GM23338 (cell line): ENCODE results near the gene SLC45A1. TPM values are rescaled to one million over a fixed set of nuclear protein-coding genes. Genes with fewer than 3 reads are reported as not detected.

ENCODE experiments used
- ATAC-seq: fragments of 200-7000 bp; cut with Tn5 transposase; 3 replicates; pipeline ENCODE4 v1.9.1; 2020
- DNase-seq: peaks from one replicate; pipeline ENCODE4 v3.0.0-alpha.2; 2015; ENCODE audit warnings: low spot score
- H2AFZ ChIP-seq: fragments of 200-600 bp; sonication (generic); 2 replicates; pipeline ENCODE4 v1.8.0; 2016; ENCODE audit warnings: antibody characterized with exemption, mild to moderate bottlenecking, moderate library complexity
- H3F3A ChIP-seq: fragments of 200-600 bp; sonication (generic); replicated peaks from 2 replicates; pipeline ENCODE4 v1.8.0; 2017; ENCODE audit warnings: antibody characterized with exemption, mixed run types, low read depth
- H3K27ac ChIP-seq: fragments of 200-600 bp; sonication (generic); 2 replicates; pipeline ENCODE4 v1.6.1; 2016; ENCODE audit warnings: low read depth
- H3K27me3 ChIP-seq: fragments of 200-600 bp; sonication (generic); 2 replicates; pipeline ENCODE4 v1.8.0; 2016; ENCODE audit warnings: mild to moderate bottlenecking, mixed run types, moderate library complexity; ENCODE audit not compliant: insufficient read depth
- H3K36me3 ChIP-seq: fragments of 200-600 bp; sonication (generic); 2 replicates; pipeline ENCODE4 v1.8.0; 2016; ENCODE audit warnings: mild to moderate bottlenecking; ENCODE audit not compliant: insufficient read depth
- H3K4me1 ChIP-seq: fragments of 200-600 bp; sonication (generic); 2 replicates; pipeline ENCODE4 v1.8.0; 2016; ENCODE audit warnings: mild to moderate bottlenecking, moderate library complexity; ENCODE audit not compliant: insufficient read depth
- H3K4me2 ChIP-seq: fragments of 200-600 bp; sonication (generic); 2 replicates; pipeline ENCODE4 v1.7.1; 2017; ENCODE audit warnings: mixed run types
- H3K4me3 ChIP-seq: fragments of 200-600 bp; sonication (generic); 2 replicates; pipeline ENCODE4 v1.6.1; 2016; ENCODE audit warnings: mixed run types
- H3K79me2 ChIP-seq: fragments of 200-600 bp; sonication (generic); replicated peaks from 2 replicates; pipeline ENCODE4 v1.8.0; 2017; ENCODE audit warnings: mild to moderate bottlenecking; ENCODE audit not compliant: insufficient read depth
- H3K9me2 ChIP-seq: fragments of 200-600 bp; sonication (generic); 2 replicates; pipeline ENCODE4 v1.8.0; 2017; ENCODE audit not compliant: insufficient read depth
- H4K20me1 ChIP-seq: fragments of 200-600 bp; sonication (generic); replicated peaks from 2 replicates; pipeline ENCODE4 v1.8.0; 2017; ENCODE audit warnings: mild to moderate bottlenecking; ENCODE audit not compliant: insufficient read depth
- H3K27ac Mint-ChIP-seq: 2 replicates; pipeline ENCODE4 v1.8.0; 2020; ENCODE audit warnings: inconsistent platforms, mild to moderate bottlenecking, moderate library complexity, mixed read lengths
- H3K27me3 Mint-ChIP-seq: 3 replicates; pipeline ENCODE4 v1.8.0; 2022; ENCODE audit warnings: low read depth, mild to moderate bottlenecking, moderate library complexity, mixed read lengths, inconsistent platforms; ENCODE audit not compliant: insufficient read depth, poor library complexity
- H3K36me3 Mint-ChIP-seq: 3 replicates; pipeline ENCODE4 v1.8.0; 2021; ENCODE audit warnings: low read depth, mild to moderate bottlenecking, inconsistent platforms, moderate library complexity, mixed read lengths
- H3K4me1 Mint-ChIP-seq: 3 replicates; pipeline ENCODE4 v1.8.0; 2020; ENCODE audit warnings: mild to moderate bottlenecking, inconsistent platforms, mixed read lengths
- H3K4me3 Mint-ChIP-seq: 3 replicates; pipeline ENCODE4 v1.8.0; 2021; ENCODE audit warnings: moderate library complexity, mild to moderate bottlenecking, inconsistent platforms, mixed read lengths
- H3K9me3 Mint-ChIP-seq: 3 replicates; pipeline ENCODE4 v1.8.0; 2020; ENCODE audit warnings: moderate library complexity, mild to moderate bottlenecking, inconsistent platforms, mixed read lengths
- CTCF ChIP-seq, 2 experiments: fragments of 200-600 bp in 1 of 2; sonication (generic) in 1 of 2; conservative IDR thresholded peaks; 2 replicates each; pipeline versions ENCODE4 v1.5.1 to v1.6.1; 2016 to 2017; ENCODE audit warnings: antibody characterized with exemption in 2 of 2, low read depth in 2 of 2, mild to moderate bottlenecking in 2 of 2, moderate library complexity in 1 of 2
- ETS1 ChIP-seq: IDR thresholded peaks from 2 replicates; pipeline ENCODE4 v1.6.1; 2016; ENCODE audit warnings: antibody characterized with exemption
- EZH2phosphoT487 ChIP-seq: fragments of 200-600 bp; sonication (generic); IDR thresholded peaks from one replicate; pipeline ENCODE4 v1.8.1; 2018; ENCODE audit warnings: antibody characterized with exemption; ENCODE audit not compliant: unreplicated experiment
- JUNB ChIP-seq: IDR thresholded peaks from one replicate; pipeline ENCODE4 v1.6.1; 2016; ENCODE audit warnings: antibody characterized with exemption; ENCODE audit not compliant: unreplicated experiment
- NANOG ChIP-seq: IDR thresholded peaks from 2 replicates; pipeline ENCODE4 v1.6.1; 2016; ENCODE audit warnings: antibody characterized with exemption, borderline replicate concordance
- POLR2AphosphoS5 ChIP-seq: IDR thresholded peaks from 2 replicates; pipeline ENCODE4 v1.6.1; 2016; ENCODE audit warnings: antibody characterized with exemption, low read depth
- REST ChIP-seq: IDR thresholded peaks from one replicate; pipeline ENCODE4 v1.6.1; 2018; ENCODE audit warnings: antibody characterized with exemption; ENCODE audit not compliant: unreplicated experiment
- STAT1 ChIP-seq: IDR thresholded peaks from one replicate; pipeline ENCODE4 v1.6.1; 2016; ENCODE audit warnings: antibody characterized with exemption; ENCODE audit not compliant: unreplicated experiment
- ZNF114 ChIP-seq: fragments of 250-450 bp; sonication (Bioruptor Pico); IDR thresholded peaks from 2 replicates; pipeline ENCODE4 v1.5.0; 2020; ENCODE audit warnings: mild to moderate bottlenecking, moderate library complexity
- ZNF331 ChIP-seq: fragments of 250-450 bp; sonication (Bioruptor Pico); IDR thresholded peaks from 2 replicates; pipeline ENCODE4 v1.5.0; 2020; ENCODE audit warnings: low read depth, mild to moderate bottlenecking, moderate library complexity
- ZNF462 ChIP-seq: fragments of 250-450 bp; sonication (Bioruptor Pico); IDR thresholded peaks from 2 replicates; pipeline ENCODE4 v1.5.0; 2020; ENCODE audit warnings: mild to moderate bottlenecking, moderate library complexity
- polyA plus RNA-seq: library from polyadenylated mRNA; unstranded; fragments of >200 nt; fragmentation: Nextera tagmentation; extraction: Ambion mirVana; gene quantifications from 2 replicates; pipeline ENCODE4 v1.2.1, GENCODE V29; 2016
- total RNA-seq: library from RNA; depleted of rRNA; stranded (reverse); fragments of >200 nt; shearing (Covaris generic); gene quantifications from 2 replicates; pipeline ENCODE4 v1.2.3, GENCODE V29; 2014

SLC45A1 gene
- total and polyA plus RNA-seq, 2 experiments from 2014 or later: 1.3 to 2.3 TPM

GRCh38 chr1:8349473-8349865 is 31.6 kb downstream of the SLC45A1 start:
- Histone ChIP-seq H3K4me2 (no peak overlapping the region), H3K4me3 (no peak overlapping the region), H3K27me3 (no peaks in the 10 kb centered on the region), H2AFZ (no peak overlapping the region), H3K79me2 (no peaks in the 10 kb centered on the region), H3K4me1 (peaks cover 10% of the 10 kb centered on the region; the same call in 1 of the 2 replicates), H3K36me3 (no peaks in the 10 kb centered on the region), H3F3A (peaks cover 21% of the 10 kb centered on the region; the same call in 1 of the 2 replicates), H3K9me2 (no peaks in the 10 kb centered on the region; the same call in 1 of the 2 replicates), H4K20me1 (peaks cover 8% of the 10 kb centered on the region; the same call in 1 of the 2 replicates), H3K27ac (no peak overlapping the region)
- H3K27me3 Mint-ChIP-seq: peaks cover 29% of the 10 kb centered on the region
- no peak overlapping the region for H3K27ac Mint-ChIP-seq
- H3K4me3 Mint-ChIP-seq: no peak overlapping the region
- TF ChIP-seq STAT1 (no peak), JUNB (no peak), REST (no peak), CTCF (conservative IDR thresholded peaks at IDR 0.05; ENCODE audit: low read depth in 2 of 2) (no peak), ZNF331 (CRISPR knock-in tag) (no peak), EZH2phosphoT487 (no peak), POLR2AphosphoS5 (no peak), ETS1 (no peak), ZNF462 (CRISPR knock-in tag) (no peak), NANOG (no peak), ZNF114 (no peak)
- no peak for DNase-seq
- peaks cover 32% of the 10 kb centered on the region for H3K4me1 Mint-ChIP-seq
- peaks cover 2% of the 10 kb centered on the region; the same call in 2 of the 3 replicates for H3K9me3 Mint-ChIP-seq
- no peak for ATAC-seq
- H3K36me3 Mint-ChIP-seq: peaks cover 12% of the 10 kb centered on the region
